DND-41 (cell line): ENCODE measurements around the gene MEOX2.

ENCODE experiments used
- ATAC-seq: fragments of 200-7000 bp; cut with Tn5 transposase; 3 replicates; pipeline ENCODE4 v1.9.1; 2021; ENCODE audit warnings: low read depth; ENCODE audit not compliant: insufficient read depth
- DNase-seq: peaks from one replicate; pipeline ENCODE4 v3.0.0-alpha.2; 2020
- H2AFZ ChIP-seq: 2 replicates; pipeline ENCODE4 v1.6.0; 2012; ENCODE audit warnings: low read depth, low read length
- H3K27ac ChIP-seq: 2 replicates; pipeline ENCODE4 v1.5.1; 2012; ENCODE audit warnings: low read length, inconsistent platforms
- H3K27me3 ChIP-seq: fragments of 200-600 bp; sonication (generic); 2 replicates; pipeline ENCODE4 v1.6.0; 2012; ENCODE audit warnings: low read length, mild to moderate bottlenecking, inconsistent platforms; ENCODE audit not compliant: insufficient read depth, poor library complexity
- H3K36me3 ChIP-seq: 2 replicates; pipeline ENCODE4 v1.5.1; 2012; ENCODE audit warnings: low read length, inconsistent platforms; ENCODE audit not compliant: insufficient read depth
- H3K4me1 ChIP-seq: 2 replicates; pipeline ENCODE4 v1.5.1; 2012; ENCODE audit warnings: mild to moderate bottlenecking, low read length; ENCODE audit not compliant: insufficient read depth
- H3K4me2 ChIP-seq: 2 replicates; pipeline ENCODE4 v1.6.0; 2012; ENCODE audit warnings: mild to moderate bottlenecking, moderate library complexity, low read length, inconsistent platforms; ENCODE audit not compliant: insufficient read depth
- H3K4me3 ChIP-seq, 2 experiments: fragments of 200-600 bp in 1 of 2; shearing (Covaris generic) in 1 of 2; 2 replicates each; pipeline ENCODE4 v1.5.1; 2012 to 2016; ENCODE audit warnings: inconsistent platforms in 2 of 2, low read length in 2 of 2, mild to moderate bottlenecking in 2 of 2, low read depth in 1 of 2, moderate library complexity in 1 of 2
- H3K79me2 ChIP-seq: 2 replicates; pipeline ENCODE4 v1.6.0; 2012; ENCODE audit warnings: low read length, inconsistent platforms; ENCODE audit not compliant: insufficient read depth
- H3K9ac ChIP-seq: 2 replicates; pipeline ENCODE4 v1.6.0; 2012; ENCODE audit warnings: low read depth, mild to moderate bottlenecking, inconsistent platforms, low read length, moderate library complexity
- H3K9me3 ChIP-seq: 2 replicates; pipeline ENCODE4 v1.5.1; 2012; ENCODE audit warnings: low read length, moderate library complexity, mild to moderate bottlenecking, inconsistent platforms; ENCODE audit not compliant: insufficient read depth, severe bottlenecking
- H4K20me1 ChIP-seq: 2 replicates; pipeline ENCODE4 v1.6.0; 2012; ENCODE audit warnings: low read length; ENCODE audit not compliant: insufficient read depth
- EZH2 ChIP-seq: IDR thresholded peaks from 3 replicates; pipeline ENCODE4 v1.6.1; 2012; ENCODE audit warnings: borderline replicate concordance, low read depth, mild to moderate bottlenecking, moderate library complexity, low read length, inconsistent platforms; ENCODE audit not compliant: severe bottlenecking
- TF ChIP-seq, protein P1 (sequence below): IDR thresholded peaks from 2 replicates; pipeline ENCODE4 v1.5.1; 2012; ENCODE audit warnings: borderline replicate concordance, low read length, moderate library complexity, mild to moderate bottlenecking; ENCODE audit not compliant: poor library complexity, severe bottlenecking; ENCODE audit errors: extremely low read depth

Gene MEOX2

DNA sequence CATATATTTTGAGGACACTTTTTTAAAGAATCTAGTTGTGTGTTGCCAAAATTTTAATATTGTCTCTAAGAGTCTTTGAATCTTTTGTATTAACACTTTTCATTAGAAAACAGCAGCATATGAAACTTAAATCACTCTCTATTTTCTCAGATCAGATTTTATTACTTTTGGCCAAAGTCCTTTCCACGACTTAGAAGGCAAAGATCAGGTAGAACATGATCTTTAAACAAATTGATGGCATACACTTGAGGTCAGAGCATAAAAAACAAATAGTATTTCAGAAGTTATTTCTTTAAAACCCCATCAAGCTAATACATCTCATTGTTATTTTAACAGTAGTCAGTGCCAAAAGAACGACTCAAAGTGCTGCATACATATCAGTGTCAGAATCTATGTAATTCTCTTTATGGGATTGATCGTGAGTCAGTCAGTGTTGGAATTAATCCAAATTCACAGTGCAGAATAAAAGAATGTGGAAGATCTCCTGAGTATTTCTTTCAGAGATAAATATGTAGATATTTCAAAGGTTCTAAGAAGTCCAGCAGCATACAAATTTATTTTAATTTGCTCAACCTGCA, 115.1 kb downstream of the MEOX2 start:
- Histone ChIP-seq H3K9me3 (no peaks in the 10 kb centered on the region), H2AFZ (no peak overlapping the region), H3K4me2 (no peak overlapping the region), H3K9ac (no peak overlapping the region), H3K4me3 (no peak overlapping the region), H3K27ac (no peak overlapping the region), H4K20me1 (no peaks in the 10 kb centered on the region), H3K79me2 (no peaks in the 10 kb centered on the region), H3K27me3 (no peaks in the 10 kb centered on the region), H3K4me1 (no peaks in the 10 kb centered on the region), H3K36me3 (no peaks in the 10 kb centered on the region)
- DNase-seq (no peak), ATAC-seq (no peak)
- TF ChIP-seq EZH2, result no peak
- TF ChIP-seq, protein P1, sequence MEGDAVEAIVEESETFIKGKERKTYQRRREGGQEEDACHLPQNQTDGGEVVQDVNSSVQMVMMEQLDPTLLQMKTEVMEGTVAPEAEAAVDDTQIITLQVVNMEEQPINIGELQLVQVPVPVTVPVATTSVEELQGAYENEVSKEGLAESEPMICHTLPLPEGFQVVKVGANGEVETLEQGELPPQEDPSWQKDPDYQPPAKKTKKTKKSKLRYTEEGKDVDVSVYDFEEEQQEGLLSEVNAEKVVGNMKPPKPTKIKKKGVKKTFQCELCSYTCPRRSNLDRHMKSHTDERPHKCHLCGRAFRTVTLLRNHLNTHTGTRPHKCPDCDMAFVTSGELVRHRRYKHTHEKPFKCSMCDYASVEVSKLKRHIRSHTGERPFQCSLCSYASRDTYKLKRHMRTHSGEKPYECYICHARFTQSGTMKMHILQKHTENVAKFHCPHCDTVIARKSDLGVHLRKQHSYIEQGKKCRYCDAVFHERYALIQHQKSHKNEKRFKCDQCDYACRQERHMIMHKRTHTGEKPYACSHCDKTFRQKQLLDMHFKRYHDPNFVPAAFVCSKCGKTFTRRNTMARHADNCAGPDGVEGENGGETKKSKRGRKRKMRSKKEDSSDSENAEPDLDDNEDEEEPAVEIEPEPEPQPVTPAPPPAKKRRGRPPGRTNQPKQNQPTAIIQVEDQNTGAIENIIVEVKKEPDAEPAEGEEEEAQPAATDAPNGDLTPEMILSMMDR, result no peak

DNA sequence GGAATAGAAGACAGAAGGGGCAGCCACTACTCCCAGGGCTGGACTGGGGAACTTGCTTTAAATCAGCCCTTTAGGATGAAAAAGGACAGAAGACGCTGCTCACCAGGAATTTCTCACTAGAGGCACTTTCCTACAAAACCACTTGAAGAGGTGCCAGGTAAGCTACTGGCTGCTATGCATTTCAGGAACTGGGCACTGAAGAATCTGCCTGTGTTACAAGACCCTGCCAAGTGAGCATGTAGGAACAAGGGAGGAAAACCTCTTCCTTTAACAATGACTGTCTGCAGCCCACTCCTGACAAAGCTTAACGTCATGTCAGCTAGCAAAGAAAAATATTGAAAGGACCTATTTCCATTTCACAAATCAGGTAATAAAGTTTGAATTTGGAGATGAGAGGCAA, 118.8 kb downstream of the MEOX2 start:
- H4K20me1 ChIP-seq, result no peaks in the 10 kb centered on the region
- ATAC-seq, result no peak
- TF ChIP-seq, protein P1, result no peak
- TF ChIP-seq EZH2, result no peak

DNA sequence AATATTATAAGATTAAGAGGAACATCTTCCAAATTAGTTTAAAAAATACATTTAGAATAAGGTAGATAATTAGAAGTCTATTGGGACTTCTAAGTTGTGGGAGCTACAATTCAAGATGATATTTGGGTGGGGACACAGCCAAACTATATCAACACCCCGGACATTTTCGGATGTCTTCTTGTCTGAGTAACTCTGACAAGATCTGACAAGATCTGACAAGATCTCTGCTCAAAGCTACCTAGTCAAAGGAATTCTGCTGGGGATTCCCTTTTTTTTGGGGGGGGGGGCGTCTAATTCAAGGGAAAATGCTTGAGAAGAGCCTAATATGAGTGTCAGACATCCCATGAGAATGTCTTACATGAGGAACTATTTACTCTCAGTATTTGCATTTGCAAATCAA, 119.4 kb downstream of the MEOX2 start:
- H3K27ac ChIP-seq, result no peak overlapping the region
- H3K36me3 ChIP-seq, result no peaks in the 10 kb centered on the region
- H4K20me1 ChIP-seq, result no peaks in the 10 kb centered on the region
- no peak overlapping the region for H3K9ac ChIP-seq
- no peak overlapping the region for H3K4me3 ChIP-seq
- TF ChIP-seq EZH2, result no peak
- TF ChIP-seq, protein P1, result no peak
- ATAC-seq (no peak), DNase-seq (no peak)
- no peak overlapping the region for H3K4me2 ChIP-seq
- H3K27me3 ChIP-seq, result no peaks in the 10 kb centered on the region
- no peak overlapping the region for H2AFZ ChIP-seq
- no peaks in the 10 kb centered on the region for H3K79me2 ChIP-seq
- no peaks in the 10 kb centered on the region for H3K9me3 ChIP-seq
- no peaks in the 10 kb centered on the region for H3K4me1 ChIP-seq

More for the DNA sequence above, 118.8 kb downstream of the MEOX2 start:
- Histone ChIP-seq H3K9ac (no peak overlapping the region), H3K9me3 (no peaks in the 10 kb centered on the region), H3K4me2 (no peak overlapping the region), H3K4me3 (no peak overlapping the region), H3K27me3 (no peaks in the 10 kb centered on the region), H3K79me2 (no peaks in the 10 kb centered on the region), H3K27ac (no peak overlapping the region), H3K36me3 (no peaks in the 10 kb centered on the region), H2AFZ (no peak overlapping the region), H3K4me1 (no peaks in the 10 kb centered on the region)
- DNase-seq, result no peak
